DOHH2 (cell line): ENCODE measurements around the gene HMGB1.

Source experiments
- H3F3A ChIP-seq: fragments of 200-600 bp; sonication (generic), shearing (Covaris generic); 2 replicates; pipeline ENCODE4 v1.6.0; 2016; ENCODE audit warnings: antibody characterized with exemption, mild to moderate bottlenecking; ENCODE audit not compliant: control insufficient read depth, insufficient read depth
- H3K27ac ChIP-seq: fragments of 200-600 bp; sonication (generic); 2 replicates; pipeline ENCODE4 v1.5.1; 2014; ENCODE audit warnings: low read depth, mild to moderate bottlenecking, low read length, moderate library complexity
- H3K27me3 ChIP-seq: fragments of 200-600 bp; sonication (generic); 2 replicates; pipeline ENCODE4 v1.6.1; 2014; ENCODE audit warnings: mild to moderate bottlenecking, low read length, mixed read lengths; ENCODE audit not compliant: control insufficient read depth
- H3K36me3 ChIP-seq: fragments of 200-600 bp; sonication (generic); 2 replicates; pipeline ENCODE4 v1.6.1; 2014; ENCODE audit warnings: mild to moderate bottlenecking, low read length, moderate library complexity, mixed read lengths; ENCODE audit not compliant: control insufficient read depth
- H3K4me1 ChIP-seq: fragments of 200-600 bp; sonication (generic); 2 replicates; pipeline ENCODE4 v1.6.1; 2014; ENCODE audit warnings: mild to moderate bottlenecking, low read length, mixed read lengths; ENCODE audit not compliant: control insufficient read depth
- H3K4me2 ChIP-seq: fragments of 200-600 bp; sonication (generic); 2 replicates; pipeline ENCODE4 v1.6.0; 2014; ENCODE audit warnings: mild to moderate bottlenecking, low read length, moderate library complexity
- H3K4me3 ChIP-seq: fragments of 200-600 bp; sonication (generic); 2 replicates; pipeline ENCODE4 v1.5.1; 2014; ENCODE audit warnings: mild to moderate bottlenecking, low read length, mixed read lengths
- H3K79me2 ChIP-seq: fragments of 200-600 bp; sonication (generic); 2 replicates; pipeline ENCODE4 v1.6.1; 2014; ENCODE audit warnings: mild to moderate bottlenecking, low read length, mixed read lengths; ENCODE audit not compliant: control insufficient read depth
- H3K9me2 ChIP-seq: fragments of 200-600 bp; sonication (generic); replicated peaks from 2 replicates; pipeline ENCODE4 v1.6.1; 2014; ENCODE audit warnings: mild to moderate bottlenecking, low read length, mixed read lengths; ENCODE audit not compliant: control insufficient read depth
- H3K9me3 ChIP-seq: fragments of 200-600 bp; sonication (generic); 2 replicates; pipeline ENCODE4 v1.6.1; 2014; ENCODE audit warnings: antibody characterized with exemption, low read length, mixed read lengths; ENCODE audit not compliant: control insufficient read depth, insufficient read depth
- H4K20me1 ChIP-seq: fragments of 200-600 bp; sonication (generic); 2 replicates; pipeline ENCODE4 v1.6.0; 2014; ENCODE audit warnings: low read depth, mild to moderate bottlenecking, antibody characterized with exemption, low read length, moderate library complexity; ENCODE audit not compliant: control insufficient read depth, insufficient read depth
- EZH2phosphoT487 ChIP-seq: fragments of 200-600 bp; sonication (generic); IDR thresholded peaks from 2 replicates; pipeline ENCODE4 v1.6.1; 2017; ENCODE audit warnings: borderline replicate concordance, mild to moderate bottlenecking, antibody characterized with exemption, low read length, moderate library complexity, mixed read lengths
- TF ChIP-seq, protein P1 (sequence below): fragments of 200-600 bp; sonication (generic); IDR thresholded peaks from one replicate; pipeline ENCODE4 v1.5.1; 2014; ENCODE audit warnings: antibody characterized with exemption, mild to moderate bottlenecking, low read depth, low read length; ENCODE audit not compliant: poor library complexity, severe bottlenecking

Gene HMGB1

DNA sequence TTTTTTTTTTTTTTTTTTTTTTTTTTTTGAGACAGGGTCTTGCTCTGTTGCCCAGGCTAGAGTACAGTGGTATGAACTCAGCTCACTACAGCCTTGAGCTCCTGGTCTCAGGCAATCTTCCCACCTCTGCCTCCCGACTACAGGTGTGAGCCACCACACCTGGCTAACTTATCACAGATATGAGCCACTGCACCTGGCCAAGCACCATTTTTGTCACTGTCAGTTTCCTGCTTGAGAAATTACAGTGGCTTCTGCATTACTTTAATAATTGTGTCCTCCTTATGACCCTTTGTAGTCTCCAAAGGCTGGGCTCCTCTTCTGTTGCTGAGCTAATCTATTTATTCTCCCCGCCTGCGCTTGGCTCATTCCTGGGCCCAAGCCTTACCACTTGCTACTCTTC is 27.4 kb downstream of the HMGB1 start:
- H3K27me3 ChIP-seq, result no peaks in the 10 kb centered on the region
- H3K4me2 ChIP-seq, result peak overlapping the region; percentile 57
- no peaks in the 10 kb centered on the region for H3K36me3 ChIP-seq
- no peaks in the 10 kb centered on the region for H4K20me1 ChIP-seq
- H3K4me1 ChIP-seq, result peaks cover 78% of the 10 kb centered on the region
- peaks cover 3% of the 10 kb centered on the region; the same call in 1 of the 2 replicates for H3K79me2 ChIP-seq
- H3K27ac ChIP-seq, result peak overlapping the region; percentile 83
- no peak for TF ChIP-seq EZH2phosphoT487
- TF ChIP-seq, protein P1, sequence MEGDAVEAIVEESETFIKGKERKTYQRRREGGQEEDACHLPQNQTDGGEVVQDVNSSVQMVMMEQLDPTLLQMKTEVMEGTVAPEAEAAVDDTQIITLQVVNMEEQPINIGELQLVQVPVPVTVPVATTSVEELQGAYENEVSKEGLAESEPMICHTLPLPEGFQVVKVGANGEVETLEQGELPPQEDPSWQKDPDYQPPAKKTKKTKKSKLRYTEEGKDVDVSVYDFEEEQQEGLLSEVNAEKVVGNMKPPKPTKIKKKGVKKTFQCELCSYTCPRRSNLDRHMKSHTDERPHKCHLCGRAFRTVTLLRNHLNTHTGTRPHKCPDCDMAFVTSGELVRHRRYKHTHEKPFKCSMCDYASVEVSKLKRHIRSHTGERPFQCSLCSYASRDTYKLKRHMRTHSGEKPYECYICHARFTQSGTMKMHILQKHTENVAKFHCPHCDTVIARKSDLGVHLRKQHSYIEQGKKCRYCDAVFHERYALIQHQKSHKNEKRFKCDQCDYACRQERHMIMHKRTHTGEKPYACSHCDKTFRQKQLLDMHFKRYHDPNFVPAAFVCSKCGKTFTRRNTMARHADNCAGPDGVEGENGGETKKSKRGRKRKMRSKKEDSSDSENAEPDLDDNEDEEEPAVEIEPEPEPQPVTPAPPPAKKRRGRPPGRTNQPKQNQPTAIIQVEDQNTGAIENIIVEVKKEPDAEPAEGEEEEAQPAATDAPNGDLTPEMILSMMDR, result no peak
- peaks cover 3% of the 10 kb centered on the region; the same call in 1 of the 2 replicates for H3K9me3 ChIP-seq
- peaks cover 41% of the 10 kb centered on the region for H3F3A ChIP-seq
- no peaks in the 10 kb centered on the region for H3K9me2 ChIP-seq
- H3K4me3 ChIP-seq, result peak overlapping the region; percentile 46

DNA sequence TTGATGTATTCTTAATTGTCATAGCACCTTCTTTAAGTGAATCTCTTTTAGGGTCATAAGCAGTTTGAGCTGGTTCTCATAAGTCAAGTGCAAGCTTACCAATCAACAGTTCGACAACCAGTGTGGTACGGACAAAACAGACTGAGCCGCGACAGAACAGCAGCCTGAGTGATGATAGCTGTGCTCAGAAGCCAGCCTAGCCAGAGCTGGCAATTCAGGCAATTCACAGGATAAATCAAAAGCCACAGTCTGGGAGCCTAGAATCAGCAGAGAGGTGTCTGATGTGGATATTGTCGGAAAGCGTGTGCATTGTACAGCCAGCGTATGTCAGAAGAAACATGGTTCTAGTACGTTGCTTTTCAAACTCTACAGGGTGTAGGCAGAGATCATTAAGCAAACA is 28.6 kb downstream of the HMGB1 start:
- Histone ChIP-seq H3K9me3 (peaks cover 1% of the 10 kb centered on the region; the same call in 1 of the 2 replicates), H3K79me2 (peaks cover under 1% of the 10 kb centered on the region; the same call in 1 of the 2 replicates), H3K9me2 (no peaks in the 10 kb centered on the region), H3K27me3 (no peaks in the 10 kb centered on the region), H3K27ac (peak overlapping the region; percentile 83; the same call in 1 of the 2 replicates), H3K36me3 (no peaks in the 10 kb centered on the region), H4K20me1 (no peaks in the 10 kb centered on the region), H3F3A (peaks cover 30% of the 10 kb centered on the region), H3K4me2 (peak overlapping the region; percentile 57), H3K4me1 (peaks cover 70% of the 10 kb centered on the region), H3K4me3 (no peak overlapping the region)
- no peak for TF ChIP-seq EZH2phosphoT487
- TF ChIP-seq, protein P1, result no peak

DNA sequence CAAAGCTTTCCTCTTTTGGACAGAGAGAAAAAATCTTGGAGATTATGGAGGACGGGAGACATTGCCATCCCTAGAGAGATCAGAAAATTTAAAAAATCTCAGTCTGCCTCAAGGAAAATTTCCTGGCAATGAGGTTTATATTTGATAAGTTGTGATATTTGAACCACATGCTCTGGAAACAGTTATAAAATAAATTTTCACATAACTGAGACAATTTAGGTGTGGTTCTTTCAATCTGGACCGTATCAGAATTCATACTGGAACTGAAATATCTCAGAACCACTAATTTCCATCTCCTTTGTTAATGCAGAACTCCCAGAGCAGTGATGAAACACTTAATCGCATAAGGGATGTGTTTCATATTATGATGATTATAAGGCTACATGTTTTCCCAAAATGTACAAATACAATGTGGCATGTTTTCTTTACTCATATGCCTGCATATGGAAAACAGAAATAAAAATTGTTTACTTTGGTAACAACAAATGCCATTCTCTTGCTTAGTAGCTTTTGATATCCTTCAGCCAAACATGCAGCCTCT is 29.8 kb downstream of the HMGB1 start:
- TF ChIP-seq, protein P1, result no peak
- no peak for TF ChIP-seq EZH2phosphoT487
- H4K20me1 ChIP-seq, result no peaks in the 10 kb centered on the region

More for the DNA sequence above, 29.8 kb downstream of the HMGB1 start:
- Histone ChIP-seq H3K4me1 (peaks cover 68% of the 10 kb centered on the region), H3K4me2 (peak overlapping the region; percentile 57; the same call in 1 of the 2 replicates), H3K9me3 (no peaks in the 10 kb centered on the region), H3K4me3 (no peak overlapping the region), H3K36me3 (no peaks in the 10 kb centered on the region), H3K9me2 (no peaks in the 10 kb centered on the region), H3K27ac (no peak overlapping the region), H3K27me3 (no peaks in the 10 kb centered on the region), H3K79me2 (no peaks in the 10 kb centered on the region), H3F3A (peaks cover 21% of the 10 kb centered on the region)
